Right atrium auricular region (tissue), 2 donors: ENCODE results near the gene DGKG. TPM values are rescaled to one million over a fixed set of nuclear protein-coding genes. Genes with fewer than 3 reads are reported as not detected.

Experiments
- DNase-seq: peaks from one replicate; pipeline ENCODE4 v3.0.0-alpha.2; 2019; ENCODE audit warnings: low spot score
- H3K27ac ChIP-seq, 2 donors: fragments of 200-600 bp; sonication (generic); 1 replicate in 1 of 2; 2 replicates in 1 of 2; pipeline ENCODE4 v1.5.1; 2016 to 2019
- H3K27me3 ChIP-seq, 2 donors: fragments of 200-600 bp; sonication (generic); one replicate each; pipeline versions ENCODE4 v1.5.1 to v1.6.0; 2017 to 2019
- H3K36me3 ChIP-seq: fragments of 200-600 bp; sonication (generic); one replicate; pipeline ENCODE4 v1.5.1; 2016
- H3K4me1 ChIP-seq, 2 donors: fragments of 200-600 bp; sonication (generic); one replicate each; pipeline versions ENCODE4 v1.5.1 to v1.6.0; 2017 to 2019
- H3K4me3 ChIP-seq, 2 donors: fragments of 200-600 bp; sonication (generic); 1 replicate in 1 of 2; 2 replicates in 1 of 2; pipeline ENCODE4 v1.5.1; 2017 to 2019; ENCODE audit warnings: mild to moderate bottlenecking in 1 of 2, moderate library complexity in 1 of 2
- H3K9me3 ChIP-seq, 2 donors: fragments of 200-600 bp; sonication (generic); one replicate each; pipeline ENCODE4 v1.5.1; 2019
- total RNA-seq, 2 donors: library from RNA; depleted of rRNA; stranded (reverse); fragments of >200 nt; gene quantifications; one replicate each; pipeline ENCODE4 v1.1.0, GENCODE V29; 2016
- TF ChIP-seq, protein P1 (sequence below), 2 donors: fragments of 200-600 bp; sonication (generic); IDR thresholded peaks; one replicate each; pipeline ENCODE4 v1.5.1; 2019; ENCODE audit warnings: antibody characterized with exemption in 2 of 2

The DGKG gene
- total RNA-seq, 2 donors from 2014 or later = 25.1 to 27.4 TPM

DNA sequence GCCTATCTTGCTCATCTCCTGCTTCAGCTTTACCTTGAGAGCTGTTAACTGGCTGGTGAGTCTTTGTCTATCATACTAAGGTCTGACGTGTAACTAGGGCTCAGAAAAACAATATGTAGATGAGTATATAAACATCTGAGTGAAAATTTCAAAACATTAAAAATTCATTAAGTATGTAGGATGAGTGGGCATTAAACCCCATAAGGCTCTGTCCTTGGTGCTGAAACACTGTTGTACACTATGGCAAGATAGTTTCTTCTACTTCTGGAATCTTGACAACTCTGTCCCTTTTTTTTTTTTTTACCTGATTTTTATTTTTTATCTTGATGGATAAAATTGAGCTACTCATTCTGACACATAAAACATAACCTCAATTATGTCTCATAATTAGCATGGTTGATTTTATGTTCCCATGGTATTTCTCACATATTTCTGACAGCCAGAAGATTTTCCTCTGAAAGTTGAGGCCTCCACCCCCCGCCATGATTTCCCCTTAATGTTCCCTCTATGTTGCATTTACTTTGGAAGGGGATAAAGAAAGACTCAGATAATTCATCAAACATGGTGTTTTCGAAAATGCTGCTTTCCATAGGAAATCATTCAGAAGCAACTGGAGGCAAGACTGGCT is 54.3 kb downstream of the DGKG start:
- peaks cover 11% of the 10 kb centered on the region for H3K36me3 ChIP-seq
- no peak overlapping the region for H3K27ac ChIP-seq
- H3K4me1 ChIP-seq = no peaks in the 10 kb centered on the region
- no peaks in the 10 kb centered on the region for H3K27me3 ChIP-seq
- TF ChIP-seq, protein P1, sequence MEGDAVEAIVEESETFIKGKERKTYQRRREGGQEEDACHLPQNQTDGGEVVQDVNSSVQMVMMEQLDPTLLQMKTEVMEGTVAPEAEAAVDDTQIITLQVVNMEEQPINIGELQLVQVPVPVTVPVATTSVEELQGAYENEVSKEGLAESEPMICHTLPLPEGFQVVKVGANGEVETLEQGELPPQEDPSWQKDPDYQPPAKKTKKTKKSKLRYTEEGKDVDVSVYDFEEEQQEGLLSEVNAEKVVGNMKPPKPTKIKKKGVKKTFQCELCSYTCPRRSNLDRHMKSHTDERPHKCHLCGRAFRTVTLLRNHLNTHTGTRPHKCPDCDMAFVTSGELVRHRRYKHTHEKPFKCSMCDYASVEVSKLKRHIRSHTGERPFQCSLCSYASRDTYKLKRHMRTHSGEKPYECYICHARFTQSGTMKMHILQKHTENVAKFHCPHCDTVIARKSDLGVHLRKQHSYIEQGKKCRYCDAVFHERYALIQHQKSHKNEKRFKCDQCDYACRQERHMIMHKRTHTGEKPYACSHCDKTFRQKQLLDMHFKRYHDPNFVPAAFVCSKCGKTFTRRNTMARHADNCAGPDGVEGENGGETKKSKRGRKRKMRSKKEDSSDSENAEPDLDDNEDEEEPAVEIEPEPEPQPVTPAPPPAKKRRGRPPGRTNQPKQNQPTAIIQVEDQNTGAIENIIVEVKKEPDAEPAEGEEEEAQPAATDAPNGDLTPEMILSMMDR (IDR thresholded peaks at IDR 0.05) = no peak
- no peaks in the 10 kb centered on the region for H3K9me3 ChIP-seq
- no peak overlapping the region for H3K4me3 ChIP-seq
- DNase-seq = no peak

DNA sequence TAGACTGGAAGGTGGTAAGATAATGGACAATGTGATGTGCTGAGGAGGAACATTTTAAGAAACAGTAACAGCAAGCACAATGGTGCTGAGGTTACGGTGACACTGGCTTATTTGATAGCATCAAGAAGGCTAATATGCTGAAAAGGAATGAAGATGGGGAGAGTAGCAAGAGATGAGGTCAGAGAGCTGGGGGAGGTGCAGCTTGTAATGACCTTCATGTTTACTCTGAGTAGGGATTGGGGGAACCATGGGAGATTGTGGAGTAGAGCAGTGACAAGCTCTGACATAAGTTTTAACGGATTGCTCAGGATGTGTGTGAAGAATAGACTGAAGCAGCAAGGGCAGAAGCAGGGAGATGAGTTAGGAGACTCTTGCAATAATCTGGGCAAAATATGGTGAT is 56.7 kb downstream of the DGKG start:
- no peak overlapping the region for H3K4me3 ChIP-seq
- no peak overlapping the region for H3K27ac ChIP-seq
- TF ChIP-seq, protein P1 (IDR thresholded peaks at IDR 0.05) = no peak
- no peaks in the 10 kb centered on the region for H3K27me3 ChIP-seq
- H3K4me1 ChIP-seq = no peaks in the 10 kb centered on the region
- H3K36me3 ChIP-seq = peaks cover 11% of the 10 kb centered on the region
- DNase-seq = no peak
- H3K9me3 ChIP-seq = no peaks in the 10 kb centered on the region

DNA sequence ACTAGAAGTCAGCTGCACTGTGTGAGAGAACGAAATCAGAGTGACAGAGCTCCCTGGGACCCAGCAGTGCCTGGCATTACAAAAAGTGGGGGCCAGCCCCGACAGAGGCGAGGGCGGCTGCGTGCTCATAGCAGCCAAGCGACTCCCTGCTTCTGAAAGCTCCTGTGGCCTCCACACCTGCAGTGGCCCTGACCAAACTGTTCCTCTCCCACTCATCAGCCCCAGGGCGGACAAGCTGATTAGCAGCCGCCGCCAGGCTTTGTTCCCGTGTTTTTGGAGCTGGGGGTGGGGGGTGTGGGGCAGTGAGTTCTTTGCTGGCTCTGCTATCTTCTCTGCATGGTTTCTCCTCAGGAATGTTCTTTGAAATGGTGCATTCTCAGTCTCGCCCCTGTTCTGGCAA is 58.1 kb downstream of the DGKG start:
- peaks cover 11% of the 10 kb centered on the region for H3K36me3 ChIP-seq
- H3K9me3 ChIP-seq = no peaks in the 10 kb centered on the region
- no peaks in the 10 kb centered on the region for H3K27me3 ChIP-seq
- no peak overlapping the region for H3K4me3 ChIP-seq
- H3K27ac ChIP-seq = no peak overlapping the region
- TF ChIP-seq, protein P1 (IDR thresholded peaks at IDR 0.05) = no peak
- H3K4me1 ChIP-seq = no peaks in the 10 kb centered on the region
- DNase-seq = no peak

DNA sequence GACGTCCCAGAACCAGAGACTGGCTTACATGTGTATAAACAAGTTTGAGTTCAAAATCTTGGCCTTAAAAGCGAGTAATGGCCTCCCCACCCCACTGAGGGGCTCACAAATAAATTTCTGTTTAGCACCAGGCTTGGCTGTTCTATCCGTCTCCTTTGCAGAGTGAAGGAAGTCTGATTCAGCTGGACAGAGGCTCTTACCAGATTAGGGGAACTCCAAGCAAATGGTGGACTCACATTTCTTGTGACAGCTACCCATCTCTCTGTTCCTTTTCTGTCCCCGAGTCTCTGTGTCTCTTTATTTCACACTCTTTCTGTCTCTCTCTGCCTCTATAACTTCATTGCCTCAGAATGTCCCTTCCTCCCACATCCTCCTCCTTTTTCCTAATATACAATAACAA is 62.7 kb downstream of the DGKG start:
- Histone ChIP-seq H3K27ac (no peak overlapping the region), H3K9me3 (no peaks in the 10 kb centered on the region), H3K4me3 (no peak overlapping the region), H3K4me1 (no peaks in the 10 kb centered on the region), H3K27me3 (no peaks in the 10 kb centered on the region), H3K36me3 (peaks cover 10% of the 10 kb centered on the region)
- TF ChIP-seq, protein P1 (IDR thresholded peaks at IDR 0.05) = no peak
- no peak for DNase-seq

DNA sequence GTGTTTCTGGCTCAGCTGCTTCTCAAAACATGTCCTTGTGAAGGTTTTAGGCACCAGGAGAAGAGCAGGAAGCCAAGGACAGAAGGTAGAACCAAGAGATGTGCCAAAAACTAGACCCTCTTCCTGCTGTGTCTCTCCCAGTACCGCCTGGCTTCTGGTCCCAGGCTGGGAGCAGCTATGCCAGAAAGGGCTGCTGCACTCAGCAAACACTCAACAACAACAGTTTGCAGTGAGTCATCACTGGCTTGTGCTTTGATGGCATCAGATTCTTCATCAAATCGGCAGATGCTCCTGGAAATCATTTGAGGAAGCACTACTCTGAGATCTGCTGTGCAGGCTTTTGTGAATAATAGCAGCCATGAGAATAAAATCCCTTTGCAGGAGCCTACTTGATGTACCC is 63.2 kb downstream of the DGKG start:
- no peaks in the 10 kb centered on the region for H3K9me3 ChIP-seq
- no peaks in the 10 kb centered on the region for H3K27me3 ChIP-seq
- TF ChIP-seq, protein P1 (IDR thresholded peaks at IDR 0.05) = no peak
- H3K36me3 ChIP-seq = peaks cover 10% of the 10 kb centered on the region
- H3K27ac ChIP-seq = no peak overlapping the region
- no peak overlapping the region for H3K4me3 ChIP-seq
- no peak for DNase-seq
- no peaks in the 10 kb centered on the region for H3K4me1 ChIP-seq

DNA sequence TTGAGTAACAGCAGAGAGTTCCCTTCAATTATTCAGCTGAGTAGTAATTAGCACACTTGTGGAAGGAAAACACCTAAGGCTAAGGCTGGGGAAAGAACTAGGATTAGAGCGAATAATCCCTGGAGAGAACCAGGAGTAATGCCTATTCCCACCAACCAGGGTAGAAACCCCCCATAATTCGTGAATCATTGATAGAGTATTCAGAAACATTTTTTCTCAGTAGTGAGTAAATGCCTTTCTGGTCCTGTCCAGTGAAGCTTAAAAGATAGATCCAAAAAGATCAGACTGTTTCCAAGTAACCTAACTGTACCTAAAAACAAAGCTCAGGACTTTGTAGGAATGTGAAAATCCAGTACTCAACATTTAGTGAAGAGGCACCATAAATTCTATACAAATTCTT is 71.2 kb downstream of the DGKG start:
- no peaks in the 10 kb centered on the region for H3K27me3 ChIP-seq
- TF ChIP-seq, protein P1 (IDR thresholded peaks at IDR 0.05) = no peak
- no peaks in the 10 kb centered on the region for H3K36me3 ChIP-seq
- no peak for DNase-seq
- H3K4me3 ChIP-seq = no peak overlapping the region
- no peaks in the 10 kb centered on the region for H3K9me3 ChIP-seq
- no peak overlapping the region for H3K27ac ChIP-seq
- peaks cover 0 to 5% of the 10 kb centered on the region in 2 donors for H3K4me1 ChIP-seq
